Measurements from ENCODE around the gene CXXC1.

Gene CXXC1

DNA sequence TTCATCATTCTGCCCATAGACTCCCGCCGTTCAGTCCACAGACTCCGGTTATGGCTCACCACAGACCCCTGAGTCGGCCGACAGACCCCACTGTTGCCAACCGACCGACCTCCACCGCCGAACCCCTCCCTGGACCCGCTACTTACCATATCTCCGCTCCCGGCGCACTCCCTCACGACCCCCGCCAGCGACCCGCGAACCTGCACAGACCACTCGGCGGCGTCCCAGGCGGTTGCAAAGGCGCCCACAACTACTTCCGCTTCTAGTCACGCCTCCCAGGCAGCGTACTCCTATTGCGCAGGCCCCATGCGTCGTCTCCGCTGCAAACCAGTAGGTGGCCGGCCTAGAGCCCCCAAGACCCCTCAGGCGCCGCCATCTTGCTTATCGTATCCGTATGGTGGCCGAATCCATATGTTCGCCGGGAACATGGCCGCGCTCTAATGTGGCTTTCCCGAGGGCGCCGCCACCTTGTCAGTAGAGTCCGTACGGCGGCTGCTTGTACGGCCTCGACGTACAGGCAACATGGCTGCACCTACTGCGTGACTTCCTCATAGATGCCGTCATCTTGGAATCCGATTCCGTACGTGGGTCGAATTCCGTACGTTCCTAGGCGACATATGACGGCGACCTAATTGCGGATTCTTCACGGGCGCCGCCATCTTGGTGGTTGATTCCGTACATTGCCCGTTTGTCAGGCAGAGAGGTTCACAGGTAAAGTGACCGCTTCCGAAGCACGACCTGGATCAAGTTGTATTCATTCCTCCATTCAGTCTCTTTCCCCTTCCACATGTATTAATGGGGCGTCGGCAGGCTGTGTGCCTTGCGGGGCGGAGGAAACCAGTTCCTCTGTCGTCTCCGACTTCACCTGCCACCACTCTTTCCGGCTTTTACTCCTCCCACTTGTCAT lies at the start of gene CXXC1:
Gene CXXC1, minus strand, starts transcription at position 252 of the 907 bp plus-strand sequence. Its CDS starts 103 bp downstream, at position 149.
- Histone ChIP-seq H3K27ac (ENCODE audit: low read length) (peak within 1 kb of the TSS; percentile 90), H3K27me3 (ENCODE audit: low read depth, low read length) (no peaks in the 10 kb centered on the region), H3K4me3 (ENCODE audit: low read depth in 1 of 2, low read length in 2 of 2) (peak within 1 kb of the TSS; percentile 89 to 91), H3K9me3 (ENCODE audit: control insufficient read depth in 1 of 2, low read length in 2 of 2) (no peaks in the 10 kb centered on the region), H3K4me1 (ENCODE audit: control insufficient read depth in 1 of 2, insufficient read depth in 2 of 2, low read length in 2 of 2) (peaks cover 0 to 12% of the 10 kb centered on the region in 2 donors), H3K36me3 (ENCODE audit: control insufficient read depth in 1 of 2, insufficient read depth in 2 of 2, low read length in 2 of 2) (peaks cover 12 to 27% of the 10 kb centered on the region in 2 donors)

DNA sequence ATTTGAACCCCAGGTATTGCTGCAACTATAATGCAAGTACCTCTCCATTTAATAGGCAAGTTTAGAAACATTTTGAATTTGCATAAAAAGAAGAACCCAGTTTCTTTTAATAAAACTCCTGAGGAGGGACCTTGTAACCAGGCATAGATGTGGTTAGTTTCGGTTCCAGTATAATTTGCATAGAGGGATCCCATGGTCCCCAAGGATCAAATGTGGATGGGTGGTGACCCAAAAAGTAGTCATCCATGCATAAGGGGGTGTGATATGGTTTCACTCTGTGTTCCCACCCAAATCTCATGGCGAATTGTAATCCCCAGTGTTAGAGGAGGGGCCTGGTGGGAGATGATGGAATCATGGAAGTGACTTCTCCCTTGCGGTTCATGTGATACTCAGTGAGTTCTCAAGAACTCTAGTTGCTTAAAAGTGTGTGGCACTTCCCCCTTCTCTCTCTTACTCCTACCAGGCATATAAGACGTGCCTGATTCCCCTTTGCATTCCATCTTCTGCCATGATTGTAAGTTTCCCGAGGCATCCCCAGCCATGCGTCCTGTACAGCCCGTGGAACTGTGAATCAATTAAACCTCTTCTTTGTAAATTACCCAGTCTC lies 47.2 kb upstream of the CXXC1 start:
- no peaks in the 10 kb centered on the region for H3K4me1 ChIP-seq (ENCODE audit: control insufficient read depth in 1 of 2, insufficient read depth in 2 of 2, low read length in 2 of 2)
- no peak overlapping the region for H3K27ac ChIP-seq (ENCODE audit: low read length)
- H3K4me3 ChIP-seq (ENCODE audit: low read depth in 1 of 2, low read length in 2 of 2) = no peak overlapping the region
- no peaks in the 10 kb centered on the region for H3K27me3 ChIP-seq (ENCODE audit: low read depth, low read length)
- H3K9me3 ChIP-seq (ENCODE audit: control insufficient read depth in 1 of 2, low read length in 2 of 2) = no peaks in the 10 kb centered on the region
- no peaks in the 10 kb centered on the region for H3K36me3 ChIP-seq (ENCODE audit: control insufficient read depth in 1 of 2, insufficient read depth in 2 of 2, low read length in 2 of 2)

DNA sequence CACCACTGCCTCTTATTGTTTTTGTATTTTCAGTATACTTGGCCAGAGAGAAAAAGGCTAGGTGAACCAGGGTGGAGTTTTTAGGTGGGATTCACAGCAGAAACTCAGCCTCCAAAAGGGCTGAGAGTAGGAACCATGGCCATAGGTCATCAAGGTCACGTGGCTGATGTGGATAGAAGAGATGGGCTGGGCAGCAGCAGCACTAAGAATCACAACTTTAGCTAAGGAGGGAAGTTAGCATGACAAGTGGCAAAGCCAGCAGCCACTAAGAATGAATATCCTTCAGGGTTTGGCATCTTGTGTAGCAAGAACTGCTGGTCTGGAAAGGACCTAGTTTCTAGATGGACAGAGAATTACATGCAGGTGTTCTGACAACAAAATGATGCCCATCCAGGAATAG lies 44.2 kb upstream of the CXXC1 start:
- H3K27ac ChIP-seq (ENCODE audit: low read length) = no peak overlapping the region

DNA sequence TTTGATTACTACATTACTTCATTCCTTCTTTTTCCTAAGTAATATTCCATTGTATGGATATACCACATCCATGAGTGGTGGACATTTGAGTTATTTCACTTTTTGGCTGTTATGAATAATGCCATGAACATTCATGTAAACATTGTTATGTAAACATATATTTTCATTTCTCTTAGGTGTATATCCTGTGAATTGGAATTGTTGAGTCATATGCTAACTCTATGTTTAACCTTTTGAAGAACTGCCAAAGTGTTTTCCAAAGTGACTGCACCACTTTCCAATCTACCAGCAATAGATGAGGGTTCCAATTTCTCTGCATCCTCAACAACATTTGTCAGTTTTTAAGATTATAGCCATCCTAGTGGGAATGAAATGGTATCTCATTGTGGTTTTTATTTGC lies 42.7 kb upstream of the CXXC1 start:
- no peak overlapping the region for H3K4me3 ChIP-seq (ENCODE audit: low read depth in 1 of 2, low read length in 2 of 2)
- no peaks in the 10 kb centered on the region for H3K27me3 ChIP-seq (ENCODE audit: low read depth, low read length)
- H3K27ac ChIP-seq (ENCODE audit: low read length) = no peak overlapping the region
- no peaks in the 10 kb centered on the region for H3K9me3 ChIP-seq (ENCODE audit: control insufficient read depth in 1 of 2, low read length in 2 of 2)
- no peaks in the 10 kb centered on the region for H3K4me1 ChIP-seq (ENCODE audit: control insufficient read depth in 1 of 2, insufficient read depth in 2 of 2, low read length in 2 of 2)
- no peaks in the 10 kb centered on the region for H3K36me3 ChIP-seq (ENCODE audit: control insufficient read depth in 1 of 2, insufficient read depth in 2 of 2, low read length in 2 of 2)

More for the DNA sequence above, 44.2 kb upstream of the CXXC1 start:
- no peaks in the 10 kb centered on the region for H3K4me1 ChIP-seq (ENCODE audit: control insufficient read depth in 1 of 2, insufficient read depth in 2 of 2, low read length in 2 of 2)
- H3K4me3 ChIP-seq (ENCODE audit: low read depth in 1 of 2, low read length in 2 of 2) = no peak overlapping the region
- H3K27me3 ChIP-seq (ENCODE audit: low read depth, low read length) = no peaks in the 10 kb centered on the region
- no peaks in the 10 kb centered on the region for H3K9me3 ChIP-seq (ENCODE audit: control insufficient read depth in 1 of 2, low read length in 2 of 2)
- no peaks in the 10 kb centered on the region for H3K36me3 ChIP-seq (ENCODE audit: control insufficient read depth in 1 of 2, insufficient read depth in 2 of 2, low read length in 2 of 2)

DNA sequence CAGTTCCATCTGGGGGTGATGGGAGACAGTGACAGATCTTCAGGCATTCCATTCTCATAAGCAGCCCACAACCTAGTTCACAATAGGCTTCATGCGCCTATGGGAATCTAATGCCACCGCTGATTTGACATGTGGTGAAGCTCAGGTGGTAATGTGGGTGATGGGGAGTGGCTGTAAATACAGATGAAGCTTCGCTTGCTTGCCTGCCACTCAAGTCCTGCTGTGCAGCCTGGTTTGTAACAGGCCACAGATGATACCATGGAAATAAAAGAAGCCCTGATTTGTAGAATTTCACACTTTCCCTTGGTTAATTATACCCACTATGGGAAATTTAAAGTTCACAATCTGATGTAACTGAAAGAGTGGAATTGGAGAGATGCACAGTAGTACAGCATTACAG lies 40.5 kb upstream of the CXXC1 start:
- no peak overlapping the region for H3K27ac ChIP-seq (ENCODE audit: low read length)

DNA sequence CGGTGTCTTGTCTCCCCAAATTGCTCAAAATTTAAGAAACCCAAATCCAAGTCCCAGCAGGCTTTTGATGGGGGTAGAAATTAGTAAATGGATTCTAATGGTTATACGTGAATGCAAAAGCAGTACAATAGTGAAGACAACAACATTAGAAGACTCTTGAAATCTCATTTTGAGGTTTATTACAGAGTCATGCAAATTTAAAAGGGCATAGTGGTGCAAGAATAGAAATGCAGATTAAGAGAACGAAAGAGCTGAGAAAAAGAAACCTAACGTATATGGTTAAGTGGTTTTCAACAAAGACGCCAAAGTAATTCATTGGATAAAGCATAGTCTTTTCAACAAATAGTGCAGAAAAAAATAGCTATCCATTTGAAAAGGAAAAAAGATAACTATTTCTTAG lies 33.2 kb upstream of the CXXC1 start:
- Histone ChIP-seq H3K4me3 (ENCODE audit: low read depth in 1 of 2, low read length in 2 of 2) (no peak overlapping the region), H3K36me3 (ENCODE audit: control insufficient read depth in 1 of 2, insufficient read depth in 2 of 2, low read length in 2 of 2) (no peaks in the 10 kb centered on the region), H3K27me3 (ENCODE audit: low read depth, low read length) (no peaks in the 10 kb centered on the region), H3K27ac (ENCODE audit: low read length) (no peak overlapping the region), H3K4me1 (ENCODE audit: control insufficient read depth in 1 of 2, insufficient read depth in 2 of 2, low read length in 2 of 2) (no peaks in the 10 kb centered on the region), H3K9me3 (ENCODE audit: control insufficient read depth in 1 of 2, low read length in 2 of 2) (no peaks in the 10 kb centered on the region)

More for the DNA sequence above, 40.5 kb upstream of the CXXC1 start:
- Histone ChIP-seq H3K4me1 (ENCODE audit: control insufficient read depth in 1 of 2, insufficient read depth in 2 of 2, low read length in 2 of 2) (no peaks in the 10 kb centered on the region), H3K36me3 (ENCODE audit: control insufficient read depth in 1 of 2, insufficient read depth in 2 of 2, low read length in 2 of 2) (no peaks in the 10 kb centered on the region), H3K27me3 (ENCODE audit: low read depth, low read length) (no peaks in the 10 kb centered on the region), H3K9me3 (ENCODE audit: control insufficient read depth in 1 of 2, low read length in 2 of 2) (no peaks in the 10 kb centered on the region), H3K4me3 (ENCODE audit: low read depth in 1 of 2, low read length in 2 of 2) (no peak overlapping the region)

DNA sequence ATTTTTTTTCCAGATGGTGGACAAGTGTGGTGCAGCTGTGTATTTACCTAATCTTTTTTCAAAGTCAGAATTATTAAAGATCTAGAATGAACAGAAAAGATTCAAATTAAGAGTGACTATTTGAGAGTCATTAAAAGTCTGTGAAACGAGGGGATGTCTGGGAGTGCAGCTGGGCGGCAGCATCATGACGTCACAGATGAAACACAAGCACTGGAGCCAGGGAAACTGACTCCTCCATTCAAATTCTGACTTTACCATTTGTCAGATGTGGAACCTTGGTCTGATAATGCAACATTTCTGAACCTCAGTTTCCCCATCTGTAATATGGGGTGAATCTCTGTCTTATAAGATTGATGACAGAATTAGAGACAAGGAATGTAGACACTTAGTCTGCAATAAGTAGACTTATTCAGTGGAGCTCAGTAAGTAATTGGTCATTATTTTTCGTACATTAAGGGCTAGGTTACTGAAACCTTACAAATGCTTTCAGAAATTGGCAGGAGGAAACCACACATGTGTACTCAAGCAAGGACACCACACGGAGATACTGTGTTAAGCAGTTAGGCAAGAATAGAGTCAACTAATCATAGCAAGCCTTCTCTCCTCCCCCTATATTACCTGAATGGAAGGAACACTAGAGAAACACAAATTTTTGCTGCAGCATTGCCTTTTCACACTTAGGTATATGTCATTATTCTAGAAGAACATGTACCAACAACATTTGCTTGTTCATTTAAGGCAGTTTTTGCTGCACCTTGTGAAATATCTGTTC lies 27.8 kb upstream of the CXXC1 start:
- H3K4me1 ChIP-seq (ENCODE audit: control insufficient read depth in 1 of 2, insufficient read depth in 2 of 2, low read length in 2 of 2) = no peaks in the 10 kb centered on the region
- no peaks in the 10 kb centered on the region for H3K27me3 ChIP-seq (ENCODE audit: low read depth, low read length)
- no peaks in the 10 kb centered on the region for H3K9me3 ChIP-seq (ENCODE audit: control insufficient read depth in 1 of 2, low read length in 2 of 2)
- no peaks in the 10 kb centered on the region for H3K36me3 ChIP-seq (ENCODE audit: control insufficient read depth in 1 of 2, insufficient read depth in 2 of 2, low read length in 2 of 2)
- H3K27ac ChIP-seq (ENCODE audit: low read length) = no peak overlapping the region
- no peak overlapping the region for H3K4me3 ChIP-seq (ENCODE audit: low read depth in 1 of 2, low read length in 2 of 2)

DNA sequence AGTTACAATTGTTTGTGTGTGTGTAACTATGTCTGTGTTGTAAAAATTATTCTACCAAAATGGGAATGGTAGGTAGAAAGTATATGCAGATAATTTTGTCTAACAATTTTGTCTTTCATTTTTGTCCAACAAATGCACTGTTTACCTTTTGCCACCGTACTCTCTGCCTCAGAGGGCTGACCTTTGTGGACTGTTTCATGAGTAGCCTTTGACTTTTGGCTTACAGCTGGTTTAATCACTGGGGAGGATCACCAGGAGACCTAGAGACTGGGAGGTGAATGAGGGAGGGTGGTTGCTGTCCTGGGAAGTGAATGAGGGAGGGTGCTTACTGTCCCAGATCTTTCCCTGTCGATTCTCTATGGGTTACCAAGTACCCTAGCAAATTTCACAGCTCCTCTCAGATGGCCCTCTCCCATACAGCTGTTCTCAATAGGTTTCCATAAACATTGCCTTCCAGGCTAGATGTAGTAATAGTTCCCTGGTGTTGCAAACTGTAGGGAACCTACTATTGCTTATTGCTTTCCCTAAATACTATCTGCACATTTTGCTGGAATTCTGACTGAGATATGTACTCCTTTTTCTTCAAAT lies 26.5 kb upstream of the CXXC1 start:
- H3K36me3 ChIP-seq (ENCODE audit: control insufficient read depth in 1 of 2, insufficient read depth in 2 of 2, low read length in 2 of 2) = no peaks in the 10 kb centered on the region
- no peaks in the 10 kb centered on the region for H3K4me1 ChIP-seq (ENCODE audit: control insufficient read depth in 1 of 2, insufficient read depth in 2 of 2, low read length in 2 of 2)
- no peaks in the 10 kb centered on the region for H3K27me3 ChIP-seq (ENCODE audit: low read depth, low read length)

DNA sequence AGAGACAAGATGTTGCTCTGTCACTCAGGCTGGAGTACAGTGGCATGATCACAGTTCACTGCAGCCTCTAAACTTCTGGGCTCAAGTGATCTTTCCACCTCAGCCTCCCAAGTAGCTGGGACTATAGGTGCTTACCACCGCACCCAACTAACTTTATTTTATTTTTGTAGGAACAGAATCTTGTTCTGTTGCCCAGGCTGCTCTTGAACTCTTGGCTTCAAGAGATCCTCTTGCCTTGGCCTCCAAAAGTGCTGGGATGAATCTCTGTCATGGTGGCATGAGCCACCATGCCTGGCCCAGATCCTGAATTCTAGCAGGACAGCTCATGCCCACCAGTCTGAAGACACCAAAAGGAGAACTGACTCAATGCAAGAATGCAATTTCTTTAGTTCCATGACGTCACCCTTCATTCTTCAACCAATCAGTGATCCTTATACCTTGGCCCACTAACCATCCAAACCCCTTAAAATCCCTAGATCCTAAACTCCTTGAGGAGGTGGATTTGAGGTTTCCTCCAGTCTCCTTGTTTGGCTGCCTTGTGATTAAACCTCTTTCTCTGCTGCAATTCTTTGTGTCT lies 25.6 kb upstream of the CXXC1 start:
- Histone ChIP-seq H3K9me3 (ENCODE audit: control insufficient read depth in 1 of 2, low read length in 2 of 2) (no peaks in the 10 kb centered on the region), H3K27me3 (ENCODE audit: low read depth, low read length) (no peaks in the 10 kb centered on the region), H3K36me3 (ENCODE audit: control insufficient read depth in 1 of 2, insufficient read depth in 2 of 2, low read length in 2 of 2) (no peaks in the 10 kb centered on the region), H3K27ac (ENCODE audit: low read length) (no peak overlapping the region), H3K4me1 (ENCODE audit: control insufficient read depth in 1 of 2, insufficient read depth in 2 of 2, low read length in 2 of 2) (peaks cover 0 to 5% of the 10 kb centered on the region in 2 donors), H3K4me3 (ENCODE audit: low read depth in 1 of 2, low read length in 2 of 2) (no peak overlapping the region)

More for the DNA sequence above, 26.5 kb upstream of the CXXC1 start:
- Histone ChIP-seq H3K9me3 (ENCODE audit: control insufficient read depth in 1 of 2, low read length in 2 of 2) (no peaks in the 10 kb centered on the region), H3K27ac (ENCODE audit: low read length) (no peak overlapping the region), H3K4me3 (ENCODE audit: low read depth in 1 of 2, low read length in 2 of 2) (no peak overlapping the region)

DNA sequence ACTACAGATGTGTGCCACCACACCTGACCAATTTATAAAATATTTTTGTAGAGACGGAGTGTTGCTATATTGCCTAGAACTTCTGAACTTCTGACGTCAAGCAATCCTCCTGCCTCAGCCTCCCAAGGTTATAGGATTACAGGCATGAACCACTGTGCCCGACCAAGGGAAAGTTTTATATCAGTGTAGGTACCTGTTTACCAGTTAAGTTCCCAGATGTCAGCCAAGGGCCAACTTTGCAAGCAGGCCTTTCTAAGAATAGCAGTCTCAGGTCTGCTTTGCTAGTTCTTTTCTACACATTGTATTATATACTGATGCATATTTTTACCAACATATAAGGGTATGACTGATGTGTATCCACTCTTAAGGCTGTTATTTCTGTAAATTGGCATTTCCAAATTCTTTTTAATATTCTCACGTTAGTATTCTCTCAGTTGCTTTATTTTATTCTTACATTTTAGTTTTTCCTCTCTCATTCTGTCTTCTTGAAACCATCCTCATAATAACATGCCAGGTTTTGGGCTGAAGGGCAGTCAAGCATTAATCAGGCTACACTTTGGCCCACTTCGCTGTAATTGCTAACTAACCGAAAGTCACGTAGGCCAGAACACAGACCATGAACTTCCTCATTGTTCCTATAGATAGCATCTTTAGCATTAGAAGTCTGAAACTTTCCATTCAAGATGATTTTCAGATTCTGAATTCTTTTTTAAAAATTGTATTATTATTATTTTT lies 25.0 kb upstream of the CXXC1 start:
- H3K4me3 ChIP-seq (ENCODE audit: low read depth in 1 of 2, low read length in 2 of 2) = no peak overlapping the region
- H3K27ac ChIP-seq (ENCODE audit: low read length) = no peak overlapping the region
- peaks cover 0 to 8% of the 10 kb centered on the region in 2 donors for H3K4me1 ChIP-seq (ENCODE audit: control insufficient read depth in 1 of 2, insufficient read depth in 2 of 2, low read length in 2 of 2)
- no peaks in the 10 kb centered on the region for H3K27me3 ChIP-seq (ENCODE audit: low read depth, low read length)
- H3K36me3 ChIP-seq (ENCODE audit: control insufficient read depth in 1 of 2, insufficient read depth in 2 of 2, low read length in 2 of 2) = no peaks in the 10 kb centered on the region
- no peaks in the 10 kb centered on the region for H3K9me3 ChIP-seq (ENCODE audit: control insufficient read depth in 1 of 2, low read length in 2 of 2)

Measured in muscle layer of duodenum (tissue), 2 donors.